Muscle of arm (tissue), 12 donors: ENCODE data around the gene NIN. TPM values are rescaled to one million over a fixed set of nuclear protein-coding genes. Genes with fewer than 3 reads are reported as not detected.

ENCODE experiments used
- DNase-seq: peaks from one replicate; pipeline ENCODE4 v3.0.0-alpha.2; 2013
- polyA plus RNA-seq, 12 donors: library from polyadenylated mRNA; unstranded; fragments of 120-200 nt; gene quantifications; one replicate each; pipeline ENCODE4 v1.2.1, GENCODE V29; 2013; ENCODE audit not compliant: insufficient read length in 12 of 12

The NIN gene
- polyA plus RNA-seq, 12 donors, result 32.0 to 57.2 (median 43.0) TPM; not detected in 1

- no peak for DNase-seq
Measured at GRCh38 chr14:50792634-50793068, 38.3 kb downstream of the NIN start.

GRCh38 chr14:50792051-50792477 is 38.9 kb downstream of the NIN start:
- no peak for DNase-seq

DNA sequence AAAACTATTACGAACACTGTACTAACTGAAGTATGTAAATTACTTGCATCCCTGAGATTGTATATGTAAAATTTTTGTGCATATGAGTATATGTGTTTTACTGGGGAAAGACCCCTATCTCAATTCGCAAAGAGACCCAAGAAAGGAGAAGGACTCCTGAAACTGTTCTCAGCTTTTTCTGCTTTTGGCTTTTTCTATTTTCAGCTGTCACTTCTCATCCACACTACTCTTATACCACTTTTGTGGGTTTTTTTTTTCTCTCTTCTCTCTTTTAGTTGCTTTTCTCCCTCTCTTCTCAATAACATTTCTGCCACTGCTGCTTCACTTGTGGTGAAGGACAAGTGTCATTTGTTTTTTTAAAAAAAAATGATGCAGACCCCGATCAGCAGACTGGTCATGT is 39.8 kb downstream of the NIN start:
- DNase-seq, result no peak

GRCh38 chr14:50790589-50790988 is 40.4 kb downstream of the NIN start:
- DNase-seq, result no peak

- DNase-seq, result no peak
Measured at GRCh38 chr14:50786751-50787464, 44.1 kb downstream of the NIN start.

GRCh38 chr14:50785457-50786063 is 45.4 kb downstream of the NIN start:
- DNase-seq, result no peak

DNA sequence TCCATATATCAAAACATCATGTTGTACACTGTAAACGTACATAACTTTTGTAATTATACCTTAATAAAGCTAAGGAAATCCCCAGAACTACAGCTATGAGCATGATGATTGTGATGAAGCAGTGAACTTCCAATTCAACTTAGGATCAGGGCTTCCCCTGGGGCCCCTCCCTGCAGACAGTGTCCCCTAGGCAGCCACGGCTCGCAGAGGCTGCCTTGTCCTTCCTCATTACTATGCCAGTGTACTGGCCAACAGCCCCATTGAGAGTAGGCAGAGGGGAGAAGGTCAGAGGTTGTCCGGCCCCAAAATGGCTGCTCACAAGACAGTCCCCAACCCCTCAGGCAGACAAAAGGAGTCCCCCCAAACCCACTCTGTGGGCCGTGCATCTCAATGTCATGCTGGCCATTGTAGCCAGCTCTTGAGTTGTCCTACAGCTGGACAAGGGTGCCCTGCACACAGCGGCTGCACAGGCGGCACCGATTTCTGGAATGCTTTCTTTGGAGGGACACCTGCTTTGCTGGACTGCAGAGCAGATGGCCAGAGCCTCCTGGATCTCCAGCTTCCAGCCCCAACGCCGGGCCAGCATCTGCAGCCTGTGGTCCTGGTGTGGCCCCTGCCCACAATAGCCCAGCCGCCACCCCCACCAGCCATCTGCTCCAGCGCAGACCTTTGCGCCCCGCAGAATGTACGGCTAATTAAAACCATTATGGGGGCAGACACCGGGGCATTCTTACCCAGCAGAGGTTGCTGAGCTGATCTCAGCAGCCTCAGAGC is 46.1 kb downstream of the NIN start:
- no peak for DNase-seq

DNA sequence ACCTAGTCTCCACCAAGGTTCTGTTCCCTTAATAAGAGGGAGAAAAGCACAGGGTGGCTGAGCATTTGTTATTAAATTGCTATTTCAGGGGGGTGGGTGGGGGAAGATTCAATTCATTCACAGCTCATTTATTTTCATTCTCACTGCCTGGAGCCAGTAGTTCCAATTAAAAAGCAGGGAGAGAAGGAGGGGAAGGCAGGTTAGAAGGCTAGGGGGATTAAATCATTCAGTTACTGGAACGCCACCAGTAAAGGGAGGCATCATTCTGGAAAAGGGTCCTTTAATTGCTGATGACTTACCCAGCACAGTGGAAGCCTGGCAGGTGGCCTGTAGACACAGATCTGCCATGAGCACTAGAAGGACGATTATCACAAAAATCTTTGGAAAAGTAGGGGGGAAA is 47.4 kb downstream of the NIN start:
- DNase-seq, result no peak

DNA sequence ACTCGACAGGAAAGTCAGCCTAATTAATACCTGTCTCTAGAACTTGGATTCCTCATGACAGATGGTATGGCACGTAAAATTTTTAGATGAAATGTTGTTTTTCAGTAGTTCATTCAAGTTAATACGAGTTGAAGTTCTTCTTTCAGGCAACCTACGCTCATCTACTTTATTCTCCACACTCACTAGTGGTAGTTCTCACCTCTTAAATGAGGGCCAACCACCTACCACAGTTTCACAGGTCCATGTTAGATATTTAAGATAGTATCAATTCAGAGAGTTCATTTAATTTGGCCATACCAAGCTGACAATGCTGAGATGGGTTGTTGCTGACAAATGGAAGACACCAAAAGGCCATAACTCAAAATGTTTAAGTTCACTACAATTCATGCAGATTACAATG is 50.6 kb downstream of the NIN start:
- DNase-seq, result no peak

DNA sequence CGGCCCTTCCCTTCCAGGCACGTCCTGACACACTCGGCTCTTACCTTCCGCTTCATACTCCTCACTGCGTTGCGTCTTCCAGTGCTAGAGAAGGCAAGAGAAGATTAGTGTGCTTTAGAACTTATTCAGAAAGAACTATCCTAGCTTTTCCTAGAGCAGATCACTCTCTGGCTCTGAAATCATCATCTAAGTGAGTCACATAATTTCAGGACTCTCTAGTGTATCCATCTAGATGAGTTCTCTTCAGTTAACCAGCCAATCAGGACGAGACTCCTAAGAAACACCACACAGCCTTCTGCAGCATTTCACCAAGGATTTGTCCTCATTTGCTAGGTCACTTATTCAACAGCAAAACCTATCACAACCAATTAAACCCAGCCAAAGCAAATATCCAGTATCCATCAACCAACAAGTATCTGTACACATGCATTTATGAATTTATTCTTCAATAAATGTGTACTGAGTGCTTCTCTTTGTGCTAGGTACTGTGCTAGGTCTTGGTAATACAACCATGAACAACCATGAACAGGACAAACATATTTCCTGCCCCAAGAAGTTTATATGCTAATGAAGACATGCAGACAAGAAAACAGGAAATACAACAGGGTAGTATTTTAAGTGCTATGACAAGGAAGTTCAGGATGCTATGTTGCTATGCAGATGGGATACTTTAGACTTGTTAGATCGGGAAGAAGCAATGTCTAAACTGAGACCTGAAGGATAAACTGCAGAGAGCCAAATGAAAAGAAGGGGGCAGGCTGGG is 52.1 kb downstream of the NIN start:
- DNase-seq, result no peak

GRCh38 chr14:50776522-50776921 is 54.4 kb downstream of the NIN start:
- DNase-seq, result no peak

DNA sequence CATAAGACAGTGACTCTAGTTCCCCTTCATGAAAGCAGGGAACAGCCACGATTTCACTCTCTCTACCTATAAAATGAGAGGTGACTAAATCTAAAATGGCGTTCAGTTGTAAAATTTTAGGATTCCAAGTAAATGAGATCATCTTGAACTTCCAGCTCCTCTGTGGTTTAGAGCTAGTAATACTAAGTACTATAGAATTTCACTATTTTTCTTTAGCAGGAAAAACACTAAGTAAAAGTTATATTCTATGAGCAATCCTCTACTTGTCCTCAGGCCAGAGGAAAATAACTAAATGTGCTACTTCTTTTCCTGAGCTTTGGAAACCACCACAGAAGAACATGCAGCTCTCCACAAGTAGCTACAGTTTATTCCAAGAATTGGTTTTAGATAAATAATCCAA is 55.6 kb downstream of the NIN start:
- DNase-seq, result peak; percentile 28

GRCh38 chr14:50774542-50775267 is 56.3 kb downstream of the NIN start:
- no peak for DNase-seq

- no peak for DNase-seq
Measured at GRCh38 chr14:50773632-50774541, 57.1 kb downstream of the NIN start.

DNA sequence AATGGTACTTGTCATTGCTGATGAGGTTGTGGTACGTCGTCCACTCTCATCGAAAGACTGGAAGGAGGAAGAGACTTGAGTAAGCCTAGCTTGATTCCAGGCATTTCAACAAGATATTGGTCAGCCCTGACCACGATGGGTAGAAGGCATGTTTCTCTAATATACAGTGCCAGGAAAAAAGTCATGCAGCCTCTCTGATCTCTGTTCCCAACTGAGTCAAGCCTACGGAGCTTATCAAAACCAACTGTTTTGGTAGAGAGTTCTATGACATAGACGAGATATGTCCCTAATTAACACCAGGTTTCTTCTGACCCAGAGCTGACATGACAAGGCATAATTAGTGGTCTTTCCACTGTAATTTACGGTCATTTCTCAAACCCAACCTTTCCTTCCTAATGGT is 58.5 kb downstream of the NIN start:
- DNase-seq, result no peak

- DNase-seq, result no peak
Measured at GRCh38 chr14:50770586-50770985, 60.4 kb downstream of the NIN start.

- DNase-seq, result no peak
Measured at GRCh38 chr14:50769863-50770500, 61.0 kb downstream of the NIN start.

DNA sequence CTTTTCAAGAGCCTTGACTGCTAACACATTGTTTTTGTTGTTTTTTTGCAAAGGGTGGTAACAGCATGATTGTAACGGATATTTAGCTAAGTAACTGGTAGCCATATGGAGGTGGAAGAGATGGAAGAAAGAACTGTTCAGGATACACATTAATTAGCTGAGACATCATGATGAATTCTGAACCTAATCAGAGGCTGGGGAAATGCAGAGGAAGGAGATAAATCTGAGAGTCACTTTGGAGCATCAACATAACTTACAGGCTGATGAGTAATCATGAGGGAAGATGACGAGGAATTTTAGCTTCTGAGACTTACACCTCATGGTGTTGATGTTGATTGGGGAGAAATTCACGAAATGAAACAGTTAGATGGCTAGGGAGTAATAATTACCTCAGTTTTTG is 62.3 kb downstream of the NIN start:
- no peak for DNase-seq

GRCh38 chr14:50766338-50766886 is 64.5 kb downstream of the NIN start:
- no peak for DNase-seq
